Activated T-helper 1 cell treated with Interleukin-2 at 50 U/mL for 16 hours (primary cell): ENCODE results near the gene RASSF6.
"Not testable (repeated sequence)": the region's sequence is repeated elsewhere in the genome, so short reads cannot be mapped to it uniquely, and the experiment has no call there.

ENCODE experiments used
- DNase-seq: peaks from one replicate; pipeline ENCODE4 v3.0.0-alpha.2; 2020; ENCODE audit warnings: low read depth

Gene RASSF6

GRCh38 chr4:73620115-73620792, at the start of gene RASSF6:
TSS of gene RASSF6 (minus strand) at chr4:73620436. CDS start at chr4:73611795, 8,641 bp downstream.
- DNase-seq = no peak

GRCh38 chr4:73669410-73670183, 49.4 kb upstream of the RASSF6 start:
- no peak for DNase-seq

GRCh38 chr4:73668782-73669201, 48.6 kb upstream of the RASSF6 start:
- DNase-seq = no peak

- DNase-seq = not testable (repeated sequence)
Measured at GRCh38 chr4:73665924-73666323, 45.7 kb upstream of the RASSF6 start.

GRCh38 chr4:73664470-73664869, 44.2 kb upstream of the RASSF6 start:
- DNase-seq = no peak

- no peak for DNase-seq
Measured at GRCh38 chr4:73663576-73663975, 43.3 kb upstream of the RASSF6 start.

GRCh38 chr4:73662709-73663546, 42.7 kb upstream of the RASSF6 start:
- DNase-seq = no peak

- DNase-seq = no peak
Measured at GRCh38 chr4:73661646-73662119, 41.4 kb upstream of the RASSF6 start.

GRCh38 chr4:73660808-73661207, 40.6 kb upstream of the RASSF6 start:
- DNase-seq = no peak

GRCh38 chr4:73653695-73654106, 33.5 kb upstream of the RASSF6 start:
- DNase-seq = no peak

- no peak for DNase-seq
Measured at GRCh38 chr4:73650250-73650649, 30.0 kb upstream of the RASSF6 start.

GRCh38 chr4:73648478-73648877, 28.2 kb upstream of the RASSF6 start:
- no peak for DNase-seq

- no peak for DNase-seq
Measured at GRCh38 chr4:73646117-73646516, 25.9 kb upstream of the RASSF6 start.

GRCh38 chr4:73631565-73632226, 11.5 kb upstream of the RASSF6 start:
- DNase-seq = no peak

GRCh38 chr4:73628834-73629233, 8.6 kb upstream of the RASSF6 start:
- not testable (repeated sequence) for DNase-seq

GRCh38 chr4:73621357-73621756, 1.1 kb upstream of the RASSF6 start:
- no peak for DNase-seq

- DNase-seq = no peak
Measured at GRCh38 chr4:73619346-73619745, 890 bp downstream of the RASSF6 start.

- DNase-seq = no peak
Measured at GRCh38 chr4:73617256-73617655, 3.0 kb downstream of the RASSF6 start.

GRCh38 chr4:73615613-73616012, 4.6 kb downstream of the RASSF6 start:
- DNase-seq = no peak

GRCh38 chr4:73614311-73614867, 5.8 kb downstream of the RASSF6 start:
- DNase-seq = no peak

- DNase-seq = no peak
Measured at GRCh38 chr4:73613130-73613529, 7.1 kb downstream of the RASSF6 start.

GRCh38 chr4:73612032-73612431, 8.2 kb downstream of the RASSF6 start:
- no peak for DNase-seq
